GM23248 (cell line): Measurements from ENCODE around the gene BARHL1. TPM values are rescaled to one million over a fixed set of nuclear protein-coding genes. Genes with fewer than 3 reads are reported as not detected.

Experiments
- DNase-seq: peaks from one replicate; pipeline ENCODE4 v3.0.0-alpha.2; 2015
- H2AFZ ChIP-seq: fragments of 200-600 bp; sonication (generic); 2 replicates; pipeline ENCODE4 v1.6.1; 2016; ENCODE audit warnings: antibody characterized with exemption
- H3F3A ChIP-seq: fragments of 200-600 bp; sonication (generic); 2 replicates; pipeline ENCODE4 v1.6.1; 2016; ENCODE audit warnings: mild to moderate bottlenecking, antibody characterized with exemption, mixed run types; ENCODE audit not compliant: insufficient read depth
- H3K27ac ChIP-seq: fragments of 200-600 bp; sonication (generic); 2 replicates; pipeline ENCODE4 v1.5.1; 2016; ENCODE audit warnings: mild to moderate bottlenecking
- H3K27me3 ChIP-seq: fragments of 200-600 bp; sonication (generic); replicated peaks from 2 replicates; pipeline ENCODE4 v1.6.1; 2016; ENCODE audit warnings: mild to moderate bottlenecking; ENCODE audit not compliant: insufficient read depth
- H3K36me3 ChIP-seq: fragments of 200-600 bp; sonication (generic); 2 replicates; pipeline ENCODE4 v1.6.1; 2016; ENCODE audit warnings: low read depth, mild to moderate bottlenecking
- H3K4me1 ChIP-seq: fragments of 200-600 bp; sonication (generic); 2 replicates; pipeline ENCODE4 v1.6.1; 2016; ENCODE audit warnings: mild to moderate bottlenecking; ENCODE audit not compliant: insufficient read depth
- H3K4me2 ChIP-seq: fragments of 200-600 bp; sonication (generic); one replicate; pipeline ENCODE4 v1.6.1; 2016; ENCODE audit warnings: mild to moderate bottlenecking; ENCODE audit not compliant: unreplicated experiment
- H3K4me3 ChIP-seq: fragments of 200-600 bp; sonication (generic); 2 replicates; pipeline ENCODE4 v1.5.1; 2016; ENCODE audit warnings: mild to moderate bottlenecking
- H3K79me2 ChIP-seq: fragments of 200-600 bp; sonication (generic); 2 replicates; pipeline ENCODE4 v1.6.1; 2016; ENCODE audit warnings: mild to moderate bottlenecking; ENCODE audit not compliant: insufficient read depth
- H3K9ac ChIP-seq: fragments of 200-600 bp; sonication (generic); 2 replicates; pipeline ENCODE4 v1.6.1; 2016; ENCODE audit warnings: mild to moderate bottlenecking
- H3K9me2 ChIP-seq: fragments of 200-600 bp; sonication (generic); 2 replicates; pipeline ENCODE4 v1.6.1; 2016; ENCODE audit warnings: mixed run types, mild to moderate bottlenecking, moderate library complexity; ENCODE audit not compliant: insufficient read depth
- H3K9me3 ChIP-seq: fragments of 200-600 bp; sonication (generic); one replicate; pipeline ENCODE4 v1.6.1; 2017; ENCODE audit warnings: low read depth
- H4K20me1 ChIP-seq: fragments of 200-600 bp; sonication (generic); 2 replicates; pipeline ENCODE4 v1.6.0; 2016; ENCODE audit not compliant: insufficient read depth
- EZH2 ChIP-seq: fragments of 200-600 bp; sonication (generic); IDR thresholded peaks from 2 replicates; pipeline ENCODE4 v1.6.1; 2018; ENCODE audit warnings: antibody characterized with exemption, mild to moderate bottlenecking; ENCODE audit not compliant: insufficient read depth, poor library complexity, severe bottlenecking
- EZH2phosphoT487 ChIP-seq: fragments of 200-600 bp; sonication (generic); IDR thresholded peaks from 2 replicates; pipeline ENCODE4 v1.6.1; 2018; ENCODE audit warnings: antibody characterized with exemption, moderate library complexity, mild to moderate bottlenecking, low read depth; ENCODE audit not compliant: insufficient read depth
- WGBS, 2 experiments: methylation state at CpG; one replicate each; pipeline ENCODE4 v1.1.6; 2015 to 2017; ENCODE audit warnings: low lambda C conversion rate in 2 of 2, low coverage in 1 of 2; ENCODE audit errors: missing lambda C conversion rate in 2 of 2; 5-methylcytosine and 5-hydroxymethylcytosine counted together
- in situ Hi-C: fragments of 300-500 bp; cut with MboI; formaldehyde crosslinking; loops from 2 replicates; pipeline ENCODE4 v1.15.0; 2020
- polyA plus RNA-seq: library from polyadenylated mRNA; unstranded; fragments of >200 nt; fragmentation: Nextera tagmentation; extraction: Ambion mirVana; gene quantifications from 2 replicates; pipeline ENCODE4 v1.2.1, GENCODE V29; 2016
- total RNA-seq: library from RNA; depleted of rRNA; stranded (reverse); fragments of >200 nt; shearing (Covaris generic); gene quantifications from 2 replicates; pipeline ENCODE4 v1.2.3, GENCODE V29; 2014

BARHL1 gene
- total and polyA plus RNA-seq, 2 experiments from 2014 or later: not detected

DNA sequence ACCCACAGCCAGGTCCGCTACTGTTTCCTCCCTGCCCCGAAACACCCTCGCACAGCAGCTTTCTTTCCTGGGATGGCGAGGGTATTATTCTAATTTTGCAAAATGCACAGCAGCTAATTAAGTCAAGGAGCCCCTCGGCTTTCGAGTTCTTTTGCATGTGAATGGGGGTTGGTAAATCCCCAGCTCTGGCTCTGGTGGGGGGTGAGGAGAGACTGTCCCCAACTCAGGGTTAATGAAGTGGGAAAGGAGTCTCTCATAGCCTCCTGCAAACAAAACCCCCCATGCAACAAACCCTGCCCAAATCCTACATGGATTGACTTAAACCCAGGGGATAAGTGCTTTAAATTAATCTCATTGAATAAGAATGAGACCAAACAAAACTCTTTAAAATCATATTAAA, 8.8 kb downstream of the BARHL1 start:
- Histone ChIP-seq H3K9me2 (no peaks in the 10 kb centered on the region), H2AFZ (no peak overlapping the region), H3K4me2 (no peak overlapping the region), H3K36me3 (no peaks in the 10 kb centered on the region), H3F3A (0 out of 2 replicates have a peak, but pooled peaks cover 8% of the 10 kb centered on the region), H3K4me3 (no peak overlapping the region), H3K27ac (no peak overlapping the region), H3K9me3 (no peaks in the 10 kb centered on the region), H3K9ac (no peak overlapping the region), H4K20me1 (no peaks in the 10 kb centered on the region), H3K79me2 (no peaks in the 10 kb centered on the region), H3K27me3 (peaks cover 52% of the 10 kb centered on the region), H3K4me1 (no peaks in the 10 kb centered on the region)
- TF ChIP-seq EZH2 (no peak), EZH2phosphoT487 (no peak)
- DNase-seq: no peak
- 18 to 32% methylated on average over 6 of the region's 6 CpGs for WGBS, 2 experiments
- in situ Hi-C loops: no loop called here

DNA sequence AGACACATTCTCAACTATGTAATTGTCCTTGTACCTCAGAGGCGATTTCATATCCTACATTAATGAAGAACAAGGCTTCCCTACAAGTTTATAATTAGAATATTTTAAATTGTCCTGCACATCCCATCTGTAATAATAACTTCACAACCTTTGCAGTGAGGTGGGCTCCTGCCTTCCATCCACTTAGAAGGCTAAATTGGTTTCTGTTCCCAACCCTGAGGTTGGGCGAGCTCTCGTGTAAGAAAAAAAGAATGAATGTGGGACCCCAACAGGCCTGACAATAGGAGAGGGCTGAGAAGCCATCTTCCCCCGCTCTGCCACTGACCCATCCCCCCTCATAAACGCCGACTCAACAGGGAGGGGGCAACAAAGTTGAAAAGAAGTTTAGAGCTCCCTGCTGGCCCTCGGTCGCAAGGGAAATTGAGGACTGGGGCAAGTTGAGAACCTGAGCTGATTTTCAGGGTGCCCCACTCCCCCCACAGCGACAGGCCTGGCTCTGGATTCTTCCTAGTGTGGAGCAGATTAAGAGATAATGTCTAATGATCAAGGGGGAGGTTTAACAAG, 9.4 kb downstream of the BARHL1 start:
- Histone ChIP-seq H4K20me1 (no peaks in the 10 kb centered on the region), H3K36me3 (no peaks in the 10 kb centered on the region)
- in situ Hi-C loops: no loop called here

DNA sequence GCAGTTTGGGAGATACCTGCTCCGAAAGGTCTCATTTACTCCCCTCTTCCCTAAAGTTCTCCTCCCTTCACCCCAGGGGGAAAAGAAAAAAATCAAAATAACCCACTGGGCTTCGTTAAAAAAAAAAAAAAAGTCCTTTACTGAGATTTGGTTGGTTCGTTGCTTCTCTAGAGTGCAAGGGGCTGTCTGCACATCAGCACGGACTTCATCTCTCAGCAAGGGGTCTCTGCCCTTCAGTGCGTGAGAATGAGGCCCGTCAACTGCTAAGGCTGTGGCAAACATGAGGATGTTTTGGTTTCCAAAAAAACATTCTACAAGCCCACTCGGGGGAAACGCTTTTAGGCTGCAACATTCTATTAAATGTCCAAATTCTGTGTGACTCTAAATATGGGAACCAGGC, 10.0 kb downstream of the BARHL1 start:
- 82% methylated on average over 8 of the region's 8 CpGs for WGBS, 2 experiments
- in situ Hi-C loops: no loop called here
- DNase-seq: no peak
- no peaks in the 10 kb centered on the region for H3K36me3 ChIP-seq
- H3K79me2 ChIP-seq: no peaks in the 10 kb centered on the region
- no peak overlapping the region for H3K4me3 ChIP-seq
- no peak overlapping the region for H3K27ac ChIP-seq
- no peak overlapping the region for H2AFZ ChIP-seq
- H3K9me3 ChIP-seq: no peaks in the 10 kb centered on the region
- no peak overlapping the region for H3K4me2 ChIP-seq
- H3K9me2 ChIP-seq: no peaks in the 10 kb centered on the region
- H3F3A ChIP-seq: 0 out of 2 replicates have a peak, but pooled peaks cover 8% of the 10 kb centered on the region
- H3K27me3 ChIP-seq: peaks cover 40% of the 10 kb centered on the region
- TF ChIP-seq EZH2: no peak
- no peak for TF ChIP-seq EZH2phosphoT487
- no peaks in the 10 kb centered on the region for H3K4me1 ChIP-seq
- H4K20me1 ChIP-seq: no peaks in the 10 kb centered on the region
- H3K9ac ChIP-seq: no peak overlapping the region

More for the DNA sequence above, 9.4 kb downstream of the BARHL1 start:
- no peaks in the 10 kb centered on the region for H3K9me2 ChIP-seq
- no peaks in the 10 kb centered on the region for H3K79me2 ChIP-seq
- WGBS, 2 experiments: 66 to 74% methylated on average over 9 of the region's 9 CpGs
- peaks cover 46% of the 10 kb centered on the region for H3K27me3 ChIP-seq
- H3K27ac ChIP-seq: no peak overlapping the region
- no peak overlapping the region for H3K9ac ChIP-seq
- 0 out of 2 replicates have a peak, but pooled peaks cover 8% of the 10 kb centered on the region for H3F3A ChIP-seq
- no peaks in the 10 kb centered on the region for H3K4me1 ChIP-seq
- DNase-seq: no peak
- no peak overlapping the region for H3K4me2 ChIP-seq
- no peak overlapping the region for H2AFZ ChIP-seq
- H3K9me3 ChIP-seq: no peaks in the 10 kb centered on the region
- no peak overlapping the region for H3K4me3 ChIP-seq
- no peak for TF ChIP-seq EZH2phosphoT487
- no peak for TF ChIP-seq EZH2

DNA sequence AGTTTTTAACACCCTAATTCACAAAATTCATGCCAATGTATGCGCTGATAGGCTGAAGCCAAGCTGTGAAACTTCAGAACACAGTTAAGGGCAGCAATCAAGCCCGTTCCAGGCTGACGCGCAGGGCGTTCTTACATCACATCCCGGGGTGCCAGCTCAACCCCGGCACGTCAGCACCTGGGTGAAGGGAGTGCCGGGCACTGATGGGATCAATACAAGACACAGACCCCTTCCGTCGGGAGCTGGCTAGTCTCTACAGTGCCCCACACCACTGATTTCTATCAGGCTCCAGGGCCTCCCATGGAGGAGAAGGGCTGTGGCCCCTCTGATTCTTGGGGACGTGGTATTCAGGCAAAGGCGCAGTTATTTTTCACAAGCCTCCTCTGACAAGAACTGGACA, 12.0 kb downstream of the BARHL1 start:
- in situ Hi-C loops: no loop called here
- WGBS, 2 experiments: 97 to 98% methylated on average over 13 of the region's 13 CpGs
- Histone ChIP-seq H3K27ac (no peak overlapping the region), H3K4me3 (no peak overlapping the region), H2AFZ (no peak overlapping the region), H3K79me2 (no peaks in the 10 kb centered on the region), H3F3A (0 out of 2 replicates have a peak, but pooled peaks cover 8% of the 10 kb centered on the region), H3K4me2 (no peak overlapping the region), H3K9me3 (no peaks in the 10 kb centered on the region), H4K20me1 (no peaks in the 10 kb centered on the region), H3K4me1 (no peaks in the 10 kb centered on the region), H3K9me2 (no peaks in the 10 kb centered on the region), H3K9ac (no peak overlapping the region), H3K27me3 (peaks cover 20% of the 10 kb centered on the region), H3K36me3 (no peaks in the 10 kb centered on the region)
- TF ChIP-seq EZH2: no peak
- TF ChIP-seq EZH2phosphoT487: no peak
- DNase-seq: no peak

DNA sequence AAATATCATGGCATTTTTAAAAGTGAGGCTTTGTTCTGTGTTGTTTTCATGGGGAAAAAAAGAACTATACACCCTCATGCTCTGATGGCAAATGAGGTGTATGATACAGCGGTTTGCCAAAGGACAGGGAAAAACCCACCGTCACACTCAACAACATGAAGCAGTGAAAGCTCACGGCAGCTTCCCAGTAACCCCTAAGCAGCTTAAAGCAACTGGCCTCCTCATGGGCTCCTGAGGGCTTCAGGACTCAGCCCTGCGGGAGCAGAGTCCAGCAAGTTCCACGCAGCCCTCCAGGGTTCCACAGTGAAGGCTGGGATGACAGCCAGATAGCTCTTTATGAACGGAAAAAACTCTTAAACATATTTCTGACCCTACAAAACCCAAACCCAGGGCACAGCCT, 12.9 kb downstream of the BARHL1 start:
- Histone ChIP-seq H3K4me2 (no peak overlapping the region), H2AFZ (no peak overlapping the region), H3F3A (0 out of 2 replicates have a peak, but pooled peaks cover 8% of the 10 kb centered on the region), H3K79me2 (no peaks in the 10 kb centered on the region), H3K36me3 (no peaks in the 10 kb centered on the region; the same call in 1 of the 2 replicates), H3K27me3 (peaks cover 14% of the 10 kb centered on the region), H3K27ac (no peak overlapping the region), H3K9me3 (no peaks in the 10 kb centered on the region), H3K4me3 (no peak overlapping the region), H3K4me1 (no peaks in the 10 kb centered on the region), H4K20me1 (no peaks in the 10 kb centered on the region), H3K9me2 (no peaks in the 10 kb centered on the region), H3K9ac (no peak overlapping the region)
- WGBS, 2 experiments: 79 to 82% methylated on average over 6 of the region's 6 CpGs
- DNase-seq: no peak
- TF ChIP-seq EZH2phosphoT487 (no peak), EZH2 (no peak)
- in situ Hi-C loops: no loop called here
